IPS-18a (cell line): Measurements from ENCODE around the gene DOK6.

Source experiments
- H3K27ac ChIP-seq: one replicate; pipeline ENCODE4 v1.5.1; 2013; ENCODE audit warnings: low read length
- H3K27me3 ChIP-seq: one replicate; pipeline ENCODE4 v1.6.1; 2013; ENCODE audit warnings: mild to moderate bottlenecking, low read length; ENCODE audit not compliant: control insufficient read depth, insufficient read depth
- H3K36me3 ChIP-seq: one replicate; pipeline ENCODE4 v1.6.1; 2013; ENCODE audit warnings: low read depth, low read length; ENCODE audit not compliant: control insufficient read depth
- H3K4me1 ChIP-seq: one replicate; pipeline ENCODE4 v1.6.1; 2013; ENCODE audit warnings: low read depth, low read length; ENCODE audit not compliant: control insufficient read depth
- H3K4me3 ChIP-seq: one replicate; pipeline ENCODE4 v1.5.1; 2013; ENCODE audit warnings: low read length
- H3K9ac ChIP-seq: one replicate; pipeline ENCODE4 v1.6.1; 2013; ENCODE audit warnings: mild to moderate bottlenecking, low read length, moderate library complexity
- H3K9me3 ChIP-seq: one replicate; pipeline ENCODE4 v1.6.1; 2013; ENCODE audit warnings: low read depth, low read length; ENCODE audit not compliant: control insufficient read depth

DOK6 gene

GRCh38 chr18:69723434-69723833, 322.7 kb downstream of the DOK6 start:
- Histone ChIP-seq H3K9ac (no peak overlapping the region), H3K4me3 (no peak overlapping the region), H3K27ac (no peak overlapping the region), H3K4me1 (no peaks in the 10 kb centered on the region), H3K27me3 (no peaks in the 10 kb centered on the region), H3K9me3 (peaks cover 14% of the 10 kb centered on the region), H3K36me3 (no peaks in the 10 kb centered on the region)

GRCh38 chr18:69725009-69725408, 324.3 kb downstream of the DOK6 start:
- Histone ChIP-seq H3K9me3 (no peaks in the 10 kb centered on the region), H3K4me3 (no peak overlapping the region), H3K36me3 (no peaks in the 10 kb centered on the region), H3K4me1 (no peaks in the 10 kb centered on the region), H3K27ac (no peak overlapping the region), H3K27me3 (no peaks in the 10 kb centered on the region), H3K9ac (no peak overlapping the region)

GRCh38 chr18:69725855-69726508, 325.3 kb downstream of the DOK6 start:
- Histone ChIP-seq H3K36me3 (no peaks in the 10 kb centered on the region), H3K27ac (no peak overlapping the region), H3K4me3 (no peak overlapping the region), H3K9ac (no peak overlapping the region), H3K27me3 (no peaks in the 10 kb centered on the region), H3K9me3 (no peaks in the 10 kb centered on the region), H3K4me1 (no peaks in the 10 kb centered on the region)

GRCh38 chr18:69727912-69728572, 327.4 kb downstream of the DOK6 start:
- Histone ChIP-seq H3K4me3 (no peak overlapping the region), H3K9ac (no peak overlapping the region), H3K36me3 (no peaks in the 10 kb centered on the region), H3K9me3 (no peaks in the 10 kb centered on the region), H3K27me3 (no peaks in the 10 kb centered on the region), H3K4me1 (no peaks in the 10 kb centered on the region), H3K27ac (no peak overlapping the region)

- no peaks in the 10 kb centered on the region for H3K4me1 ChIP-seq
- H3K27ac ChIP-seq, result no peak overlapping the region
- no peaks in the 10 kb centered on the region for H3K36me3 ChIP-seq
- no peak overlapping the region for H3K4me3 ChIP-seq
- H3K9me3 ChIP-seq, result peaks cover 5% of the 10 kb centered on the region
- no peak overlapping the region for H3K9ac ChIP-seq
- H3K27me3 ChIP-seq, result no peaks in the 10 kb centered on the region
Observed at GRCh38 chr18:69730664-69731063, 330.0 kb downstream of the DOK6 start.

GRCh38 chr18:69734536-69734935, 333.8 kb downstream of the DOK6 start:
- Histone ChIP-seq H3K9ac (no peak overlapping the region), H3K27ac (no peak overlapping the region), H3K9me3 (peaks cover 8% of the 10 kb centered on the region), H3K27me3 (no peaks in the 10 kb centered on the region), H3K4me3 (no peak overlapping the region), H3K4me1 (no peaks in the 10 kb centered on the region), H3K36me3 (no peaks in the 10 kb centered on the region)

- Histone ChIP-seq H3K9ac (no peak overlapping the region), H3K9me3 (peaks cover 8% of the 10 kb centered on the region), H3K36me3 (no peaks in the 10 kb centered on the region), H3K4me1 (no peaks in the 10 kb centered on the region), H3K27me3 (no peaks in the 10 kb centered on the region), H3K4me3 (no peak overlapping the region), H3K27ac (no peak overlapping the region)
Observed at GRCh38 chr18:69736730-69737129, 336.0 kb downstream of the DOK6 start.

- peaks cover 8% of the 10 kb centered on the region for H3K9me3 ChIP-seq
- H3K27me3 ChIP-seq, result no peaks in the 10 kb centered on the region
- no peaks in the 10 kb centered on the region for H3K4me1 ChIP-seq
- H3K27ac ChIP-seq, result no peak overlapping the region
- H3K36me3 ChIP-seq, result no peaks in the 10 kb centered on the region
- H3K4me3 ChIP-seq, result no peak overlapping the region
- H3K9ac ChIP-seq, result no peak overlapping the region
Observed at GRCh38 chr18:69737851-69738250, 337.2 kb downstream of the DOK6 start.

GRCh38 chr18:69747388-69747787, 346.7 kb downstream of the DOK6 start:
- no peak overlapping the region for H3K9ac ChIP-seq
- H3K27ac ChIP-seq, result no peak overlapping the region
- H3K9me3 ChIP-seq, result peaks cover 6% of the 10 kb centered on the region
- no peaks in the 10 kb centered on the region for H3K36me3 ChIP-seq
- H3K27me3 ChIP-seq, result no peaks in the 10 kb centered on the region
- H3K4me1 ChIP-seq, result no peaks in the 10 kb centered on the region
- H3K4me3 ChIP-seq, result no peak overlapping the region

GRCh38 chr18:69752737-69753380, 352.2 kb downstream of the DOK6 start:
- Histone ChIP-seq H3K27me3 (no peaks in the 10 kb centered on the region), H3K27ac (no peak overlapping the region), H3K4me1 (peaks cover 11% of the 10 kb centered on the region), H3K9ac (no peak overlapping the region), H3K9me3 (peaks cover 6% of the 10 kb centered on the region), H3K36me3 (no peaks in the 10 kb centered on the region), H3K4me3 (no peak overlapping the region)

- Histone ChIP-seq H3K9me3 (peaks cover 6% of the 10 kb centered on the region), H3K36me3 (no peaks in the 10 kb centered on the region), H3K4me1 (peaks cover 23% of the 10 kb centered on the region)
Observed at GRCh38 chr18:69754108-69754507, 353.4 kb downstream of the DOK6 start.

GRCh38 chr18:69755041-69755440, 354.4 kb downstream of the DOK6 start:
- Histone ChIP-seq H3K9me3 (peaks cover 6% of the 10 kb centered on the region), H3K4me1 (peaks cover 26% of the 10 kb centered on the region), H3K9ac (no peak overlapping the region), H3K4me3 (no peak overlapping the region), H3K36me3 (no peaks in the 10 kb centered on the region), H3K27me3 (no peaks in the 10 kb centered on the region), H3K27ac (no peak overlapping the region)

More at GRCh38 chr18:69754108-69754507, 353.4 kb downstream of the DOK6 start:
- no peak overlapping the region for H3K9ac ChIP-seq
- H3K27me3 ChIP-seq, result no peaks in the 10 kb centered on the region
- H3K4me3 ChIP-seq, result no peak overlapping the region
- no peak overlapping the region for H3K27ac ChIP-seq
